Loucy (cell line): Measurements from ENCODE around the gene TSACC.

Experiments used
- H2AFZ ChIP-seq: fragments of 200-600 bp; sonication (generic); 2 replicates; pipeline ENCODE4 v1.6.0; 2016; ENCODE audit warnings: antibody characterized with exemption, mild to moderate bottlenecking, low read length, moderate library complexity
- H3F3A ChIP-seq: fragments of 200-600 bp; 2 replicates; pipeline ENCODE4 v1.6.0; 2016; ENCODE audit warnings: antibody characterized with exemption, low read depth, mild to moderate bottlenecking
- H3K27me3 ChIP-seq: fragments of 200-600 bp; sonication (generic); 2 replicates; pipeline ENCODE4 v1.6.1; 2014; ENCODE audit warnings: low read length, mild to moderate bottlenecking; ENCODE audit not compliant: insufficient read depth, poor library complexity, severe bottlenecking
- H3K36me3 ChIP-seq: fragments of 200-600 bp; sonication (generic); 2 replicates; pipeline ENCODE4 v1.6.1; 2016; ENCODE audit warnings: low read length; ENCODE audit not compliant: insufficient read depth
- H3K4me1 ChIP-seq: fragments of 200-600 bp; sonication (generic); 2 replicates; pipeline ENCODE4 v1.5.1; 2014; ENCODE audit warnings: low read length, mild to moderate bottlenecking; ENCODE audit not compliant: insufficient read depth, poor library complexity, severe bottlenecking
- H3K4me2 ChIP-seq: fragments of 200-600 bp; sonication (generic); 2 replicates; pipeline ENCODE4 v1.6.0; 2014; ENCODE audit warnings: antibody characterized with exemption, low read length, low read depth, mild to moderate bottlenecking; ENCODE audit not compliant: poor library complexity, severe bottlenecking
- H3K4me3 ChIP-seq: fragments of 200-600 bp; sonication (generic); 2 replicates; pipeline ENCODE4 v1.5.1; 2014; ENCODE audit warnings: low read length, mild to moderate bottlenecking, mixed read lengths; ENCODE audit not compliant: poor library complexity, severe bottlenecking
- H3K79me2 ChIP-seq: fragments of 200-600 bp; sonication (generic); 2 replicates; pipeline ENCODE4 v1.6.1; 2014; ENCODE audit warnings: low read length; ENCODE audit not compliant: insufficient read depth
- H3K9ac ChIP-seq: fragments of 200-600 bp; sonication (generic); 2 replicates; pipeline ENCODE4 v1.6.0; 2014; ENCODE audit warnings: mild to moderate bottlenecking, low read depth, low read length, moderate library complexity; ENCODE audit not compliant: poor library complexity, severe bottlenecking
- H3K9me2 ChIP-seq: fragments of 200-600 bp; sonication (generic); replicated peaks from 2 replicates; pipeline ENCODE4 v1.6.1; 2016; ENCODE audit warnings: low read depth, low read length, mixed read lengths
- H3K9me3 ChIP-seq: fragments of 200-600 bp; sonication (generic); 2 replicates; pipeline ENCODE4 v1.6.1; 2014; ENCODE audit warnings: mild to moderate bottlenecking, antibody characterized with exemption, low read length, low read depth; ENCODE audit not compliant: insufficient read depth
- H4K20me1 ChIP-seq: fragments of 200-600 bp; sonication (generic); 2 replicates; pipeline ENCODE4 v1.6.0; 2014; ENCODE audit warnings: antibody characterized with exemption, low read length, mild to moderate bottlenecking; ENCODE audit not compliant: insufficient read depth, poor library complexity, severe bottlenecking
- CTCF ChIP-seq: fragments of 200-600 bp; sonication (generic); conservative IDR thresholded peaks from 2 replicates; pipeline ENCODE4 v1.5.1; 2014; ENCODE audit warnings: mild to moderate bottlenecking, antibody characterized with exemption, low read length
- EZH2phosphoT487 ChIP-seq: fragments of 200-600 bp; IDR thresholded peaks from 2 replicates; pipeline ENCODE4 v1.6.1; 2018; ENCODE audit warnings: antibody characterized with exemption, mild to moderate bottlenecking, moderate library complexity, borderline replicate concordance

The TSACC gene

GRCh38 chr1:156338180-156338976 is at the start of gene TSACC, which contains the start of gene CCT3:
TSACC (plus strand) TSS chr1:156338526; CDS start chr1:156339758, 1,232 bp downstream.
CCT3 (minus strand) TSS chr1:156338292; CDS start chr1:156338184, 108 bp downstream.
- Histone ChIP-seq H3F3A (no peaks in the 10 kb centered on the region), H3K27me3 (no peaks in the 10 kb centered on the region), H3K36me3 (peaks cover 21% of the 10 kb centered on the region; the same call in 1 of the 2 replicates), H3K9me2 (no peaks in the 10 kb centered on the region), H3K4me1 (peaks cover 24% of the 10 kb centered on the region), H3K4me3 (peak within 1 kb of the TSS; percentile 96), H3K79me2 (peaks cover 47% of the 10 kb centered on the region), H3K9me3 (no peaks in the 10 kb centered on the region), H3K9ac (peak within 1 kb of the TSS; percentile 91), H4K20me1 (peaks cover 43% of the 10 kb centered on the region), H2AFZ (peak within 1 kb of the TSS; percentile 96), H3K4me2 (peak within 1 kb of the TSS; percentile 82)
- TF ChIP-seq CTCF (no peak), EZH2phosphoT487 (no peak)

GRCh38 chr1:156289857-156290256 is 48.5 kb upstream of the TSACC start:
- no peak overlapping the region for H3K4me2 ChIP-seq
- H3K4me3 ChIP-seq = no peak overlapping the region
- H2AFZ ChIP-seq = no peak overlapping the region
- no peaks in the 10 kb centered on the region for H3F3A ChIP-seq
- no peaks in the 10 kb centered on the region for H3K27me3 ChIP-seq
- no peak for TF ChIP-seq CTCF
- no peak for TF ChIP-seq EZH2phosphoT487
- no peaks in the 10 kb centered on the region for H3K36me3 ChIP-seq
- no peaks in the 10 kb centered on the region for H3K9me3 ChIP-seq
- no peaks in the 10 kb centered on the region for H3K9me2 ChIP-seq
- H4K20me1 ChIP-seq = no peaks in the 10 kb centered on the region
- H3K9ac ChIP-seq = no peak overlapping the region
- H3K79me2 ChIP-seq = 0 out of 2 replicates have a peak, but pooled peaks cover under 1% of the 10 kb centered on the region
- H3K4me1 ChIP-seq = peaks cover 3% of the 10 kb centered on the region

- Histone ChIP-seq H3K9ac (no peak overlapping the region), H4K20me1 (no peaks in the 10 kb centered on the region), H3K79me2 (0 out of 2 replicates have a peak, but pooled peaks cover 4% of the 10 kb centered on the region), H2AFZ (no peak overlapping the region), H3K4me3 (no peak overlapping the region), H3K4me1 (peaks cover 8% of the 10 kb centered on the region), H3K9me2 (no peaks in the 10 kb centered on the region), H3K36me3 (no peaks in the 10 kb centered on the region), H3K27me3 (no peaks in the 10 kb centered on the region), H3K9me3 (no peaks in the 10 kb centered on the region), H3F3A (no peaks in the 10 kb centered on the region), H3K4me2 (no peak overlapping the region)
- TF ChIP-seq CTCF (no peak), EZH2phosphoT487 (no peak)
Measured at GRCh38 chr1:156291226-156292061, 46.9 kb upstream of the TSACC start.
